Activated naive CD4-positive, alpha-beta T cell (primary cell): ENCODE measurements around the gene RIC1.
"Not testable (repeated sequence)": the region's sequence is repeated elsewhere in the genome, so short reads cannot be mapped to it uniquely, and the experiment has no call there.

Source experiments
- DNase-seq, 4 experiments: peaks; one replicate each; lab custom pipeline; 2025; lab: John Stamatoyannopoulos, UW

Gene RIC1

DNA sequence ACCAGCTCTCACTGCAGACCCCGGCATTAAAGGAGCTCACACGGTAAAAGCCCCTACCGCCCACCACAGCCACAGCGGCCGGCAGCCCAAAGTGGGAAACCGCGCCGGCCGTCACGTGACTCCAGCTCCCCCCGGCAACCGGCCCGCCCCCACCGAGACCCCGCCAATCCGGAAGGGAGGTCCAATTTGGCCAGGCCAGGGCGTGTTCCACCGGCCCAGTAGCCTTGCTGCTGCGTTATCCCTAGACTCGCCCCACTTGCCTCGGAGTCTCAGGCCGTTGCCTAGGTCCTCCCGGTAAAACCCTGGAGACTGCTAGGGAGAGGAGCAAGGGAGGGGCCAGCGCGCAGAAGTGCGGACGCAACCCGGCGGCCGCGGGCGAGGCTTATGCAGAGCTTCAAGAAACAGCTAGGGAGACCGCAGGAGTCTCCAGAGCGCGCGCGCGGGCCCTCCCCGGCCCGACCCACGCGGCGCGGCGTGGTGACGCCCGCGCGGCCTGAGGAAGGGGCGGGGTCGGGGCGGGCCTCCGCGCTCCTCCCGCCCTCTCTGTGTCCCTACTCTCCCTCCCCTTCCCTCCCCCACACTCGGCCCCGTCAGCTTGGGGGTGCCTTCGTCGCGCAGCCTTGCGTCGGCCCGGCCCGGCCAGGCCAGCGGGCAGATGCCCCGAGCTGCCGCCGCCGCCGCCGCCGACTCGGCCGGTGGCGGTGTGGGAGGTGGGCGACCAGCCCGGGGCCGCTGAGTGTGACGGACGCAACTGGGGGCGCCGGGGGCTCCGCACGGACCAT lies at the start of gene RIC1:
RIC1 (plus strand) TSS at position 578 of the 782 bp plus-strand sequence; CDS start at position 781, 203 bp downstream.
- DNase-seq = peak; percentile 64 to 86 (median 74)

DNA sequence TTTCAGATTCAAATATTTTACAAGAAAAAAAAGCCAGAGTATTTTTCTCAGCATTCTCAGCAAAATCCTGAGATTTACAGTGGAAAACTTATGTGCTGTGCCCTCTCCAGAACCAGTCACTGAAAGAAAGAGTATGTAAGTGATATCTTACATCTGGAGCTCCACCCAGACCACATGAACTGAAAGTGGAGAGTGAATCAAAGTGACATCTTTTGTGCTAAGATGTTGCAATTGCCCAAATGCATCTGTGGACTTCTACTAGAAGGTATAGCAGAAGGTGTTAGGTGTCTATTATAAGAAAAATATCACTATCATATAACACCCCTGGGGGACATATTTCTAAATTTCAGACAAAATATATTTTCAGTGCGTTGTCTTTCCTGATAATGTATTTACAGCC lies 49.0 kb upstream of the RIC1 start:
- DNase-seq = no peak

DNA sequence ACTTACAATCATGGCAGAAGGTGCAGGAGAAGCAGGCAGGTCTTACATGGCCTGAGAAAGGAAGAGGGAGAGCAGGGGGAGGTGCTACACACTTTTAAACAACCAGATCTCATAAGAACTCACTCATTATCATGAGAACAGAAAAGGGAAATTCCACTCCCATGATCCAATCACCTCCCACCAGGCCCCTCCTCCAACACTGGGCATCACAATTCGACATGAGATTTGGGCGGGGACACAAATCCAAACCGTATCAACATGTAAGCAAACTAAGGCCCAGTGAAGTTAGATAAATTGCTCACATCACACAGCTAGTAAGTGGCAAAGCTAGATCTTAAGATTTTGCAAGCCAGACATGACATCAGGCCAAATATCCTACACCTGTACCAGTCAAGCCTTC lies 48.3 kb upstream of the RIC1 start:
- no peak for DNase-seq

DNA sequence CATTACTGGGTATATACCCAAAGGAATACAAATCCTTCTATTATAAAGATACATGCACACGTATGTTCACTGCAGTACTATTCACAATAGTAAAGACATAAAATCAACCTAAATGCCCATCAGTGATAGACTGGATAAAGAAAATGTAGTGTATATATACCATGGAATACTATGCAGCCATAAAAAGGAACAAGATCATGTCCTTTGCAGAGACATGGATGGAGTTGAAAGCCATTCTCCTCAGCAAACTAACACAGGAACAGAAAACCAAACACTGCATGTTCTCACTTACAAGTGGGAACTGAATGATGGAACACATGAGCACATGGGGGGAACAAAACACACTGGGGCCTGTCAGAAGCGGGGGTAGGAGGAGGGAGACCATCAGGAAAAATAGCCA lies 47.2 kb upstream of the RIC1 start:
- not testable (repeated sequence) for DNase-seq

DNA sequence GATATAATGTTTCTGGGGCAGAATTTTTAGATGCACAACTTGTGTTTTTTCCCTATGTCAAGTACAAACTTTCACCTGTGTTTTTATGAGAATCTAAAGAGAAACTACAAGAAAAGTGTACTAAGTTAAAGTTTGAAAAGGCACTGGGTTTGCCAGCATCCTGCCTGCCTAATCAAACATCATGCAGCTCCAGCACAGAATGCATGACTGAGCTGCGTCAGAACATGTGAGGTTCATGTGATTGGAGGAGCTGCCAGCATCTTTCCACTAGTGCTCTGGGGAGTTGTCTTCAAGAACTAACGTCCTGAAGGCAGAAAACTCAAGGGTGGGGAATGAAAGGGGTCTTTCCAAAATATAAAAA lies 46.1 kb upstream of the RIC1 start:
- peak in 2 of 4 experiments; percentile 9 to 12 for DNase-seq

- DNase-seq = no peak
These were observed 42.5 kb upstream of the RIC1 start for GRCh38 chr9:5586391-5586802.

DNA sequence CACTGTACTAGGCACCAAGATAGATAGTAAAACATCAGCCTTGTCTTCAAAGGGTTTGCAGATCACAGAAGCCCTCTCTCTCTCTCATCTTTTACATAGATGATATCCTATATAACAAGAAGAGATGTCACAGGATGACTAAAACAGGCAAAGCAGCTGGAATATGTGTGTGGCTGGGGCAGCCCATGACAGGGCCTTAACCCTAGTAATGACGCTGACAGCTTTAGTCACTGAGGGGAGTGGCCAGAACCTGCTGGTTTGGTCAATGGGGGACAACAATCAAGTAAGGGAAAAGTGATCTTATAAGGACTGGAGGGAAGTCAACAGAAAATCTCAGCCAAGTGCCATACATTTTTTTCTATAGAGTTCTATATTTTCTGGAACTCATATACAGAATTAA lies 41.9 kb upstream of the RIC1 start:
- DNase-seq = no peak

DNA sequence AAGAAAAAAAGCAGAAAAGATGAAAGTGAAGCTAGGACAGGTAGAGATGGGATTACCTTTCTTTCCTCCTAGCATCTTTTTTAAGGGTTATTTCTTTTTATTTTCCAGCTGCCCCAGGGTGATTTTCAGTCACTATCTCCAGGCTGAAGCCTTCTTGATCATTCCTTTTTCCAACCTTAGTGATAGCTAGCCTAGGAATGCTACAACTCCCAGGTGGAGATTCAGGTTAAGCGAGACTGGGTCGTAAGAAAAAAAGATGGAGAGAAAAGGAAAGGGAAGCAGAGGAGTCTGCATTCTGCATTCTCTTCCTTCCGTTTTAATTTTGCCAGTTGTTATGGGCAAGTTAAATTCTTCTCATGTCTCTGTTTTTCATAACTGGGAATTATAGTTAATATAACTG lies 36.7 kb upstream of the RIC1 start:
- DNase-seq = no peak

GRCh38 chr9:5592904-5593303 lies 36.0 kb upstream of the RIC1 start:
- DNase-seq = no peak

DNA sequence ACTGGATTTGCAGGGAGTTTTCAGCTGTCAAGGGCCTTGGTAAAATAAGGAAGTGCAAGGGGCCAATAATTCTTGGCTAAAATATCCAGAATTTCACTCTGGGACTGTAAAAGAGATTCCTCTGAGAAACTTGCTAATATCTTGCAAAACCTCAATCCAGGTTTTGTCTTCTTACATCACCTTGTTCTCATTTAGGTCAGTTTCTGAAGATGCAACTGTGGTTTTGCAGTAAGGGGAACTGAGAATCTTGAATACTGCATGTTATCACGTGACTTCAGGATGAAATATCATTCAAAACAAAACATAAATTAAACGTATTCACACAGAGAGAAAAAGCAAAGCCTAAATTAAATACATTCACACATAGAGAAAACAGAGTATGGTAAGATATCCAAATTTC lies 35.0 kb upstream of the RIC1 start:
- DNase-seq = no peak

DNA sequence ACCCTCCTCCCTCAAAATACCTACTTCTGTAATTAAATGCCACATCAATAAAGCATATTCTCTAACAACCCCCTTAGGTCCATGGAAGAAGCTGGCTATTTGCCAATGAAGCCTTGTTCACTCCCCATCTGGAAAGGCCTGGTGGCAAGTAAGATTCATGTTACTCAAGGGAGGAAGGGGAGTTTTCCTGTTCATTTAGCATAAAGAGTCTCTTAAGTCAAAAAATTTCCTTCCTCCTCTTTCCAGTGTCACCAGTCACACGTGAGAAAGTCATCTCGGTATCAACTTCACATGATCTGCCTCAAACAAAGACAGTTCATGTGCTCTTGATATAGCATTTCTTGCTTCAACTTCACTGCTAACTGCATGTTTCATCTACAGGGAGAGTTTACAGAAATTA lies 32.7 kb upstream of the RIC1 start:
- DNase-seq = no peak

DNA sequence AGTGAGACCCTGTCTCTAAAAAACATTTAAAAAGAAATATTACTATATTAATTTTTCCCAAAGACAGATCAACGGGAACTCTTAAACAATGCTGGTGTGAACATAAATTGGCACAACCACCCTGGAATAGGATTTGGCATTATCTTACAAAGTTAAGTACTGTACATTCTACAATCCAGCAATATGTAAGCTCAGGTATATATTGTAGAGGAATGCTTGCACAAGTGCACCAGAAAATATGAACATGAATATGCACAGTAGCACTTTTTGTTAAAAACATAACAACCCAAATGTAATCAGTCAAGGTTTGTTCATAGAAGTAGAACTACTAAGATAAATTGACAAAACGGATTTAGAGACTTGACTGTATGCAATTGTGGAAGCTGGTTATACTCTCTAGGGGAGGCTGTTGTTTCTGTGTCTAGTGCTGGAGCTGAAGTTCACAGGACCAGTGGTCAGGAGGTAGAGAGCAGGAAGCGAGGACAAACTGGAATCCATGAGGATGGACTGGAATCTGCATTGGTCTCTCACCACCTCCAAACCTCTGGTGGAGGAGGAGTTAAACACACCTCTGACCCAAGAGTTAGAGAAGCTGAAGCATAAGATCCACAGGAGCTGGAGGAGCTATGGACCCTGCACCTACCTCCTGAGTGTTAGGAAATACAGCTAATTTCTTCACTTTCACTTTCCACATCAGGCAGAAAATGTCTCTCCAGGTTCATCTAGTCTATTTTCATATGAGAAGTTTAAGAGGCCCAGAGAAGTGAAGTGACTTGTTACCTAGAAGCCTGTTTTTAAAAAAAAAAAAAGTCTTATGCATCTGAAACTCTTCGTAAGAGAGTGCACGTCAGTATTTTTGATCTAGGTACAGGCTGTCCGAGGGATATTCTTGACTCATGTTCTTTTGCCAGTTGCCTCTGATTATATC lies 20.3 kb upstream of the RIC1 start:
- DNase-seq = no peak

- DNase-seq = no peak
These were observed 19.7 kb upstream of the RIC1 start for GRCh38 chr9:5609226-5609596.

DNA sequence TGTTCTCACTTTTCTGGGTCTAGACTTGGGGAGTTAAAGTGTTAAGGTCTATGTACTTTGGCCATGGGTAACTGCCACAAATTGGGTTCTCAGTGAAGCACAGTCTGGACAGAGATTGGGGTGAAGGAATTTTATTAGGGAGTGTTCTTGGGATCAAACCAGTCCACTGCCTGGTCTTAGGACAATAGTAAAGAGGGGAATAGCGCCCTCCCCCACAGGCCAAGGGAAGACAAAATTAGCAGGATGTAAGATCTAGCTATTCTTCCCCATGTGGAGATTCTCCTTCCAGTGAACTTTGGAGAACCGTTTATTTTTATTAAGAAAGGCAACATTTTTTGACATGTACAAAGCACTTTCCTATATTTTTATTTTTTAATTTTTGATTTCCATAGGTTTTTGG lies 18.4 kb upstream of the RIC1 start:
- no peak for DNase-seq

DNA sequence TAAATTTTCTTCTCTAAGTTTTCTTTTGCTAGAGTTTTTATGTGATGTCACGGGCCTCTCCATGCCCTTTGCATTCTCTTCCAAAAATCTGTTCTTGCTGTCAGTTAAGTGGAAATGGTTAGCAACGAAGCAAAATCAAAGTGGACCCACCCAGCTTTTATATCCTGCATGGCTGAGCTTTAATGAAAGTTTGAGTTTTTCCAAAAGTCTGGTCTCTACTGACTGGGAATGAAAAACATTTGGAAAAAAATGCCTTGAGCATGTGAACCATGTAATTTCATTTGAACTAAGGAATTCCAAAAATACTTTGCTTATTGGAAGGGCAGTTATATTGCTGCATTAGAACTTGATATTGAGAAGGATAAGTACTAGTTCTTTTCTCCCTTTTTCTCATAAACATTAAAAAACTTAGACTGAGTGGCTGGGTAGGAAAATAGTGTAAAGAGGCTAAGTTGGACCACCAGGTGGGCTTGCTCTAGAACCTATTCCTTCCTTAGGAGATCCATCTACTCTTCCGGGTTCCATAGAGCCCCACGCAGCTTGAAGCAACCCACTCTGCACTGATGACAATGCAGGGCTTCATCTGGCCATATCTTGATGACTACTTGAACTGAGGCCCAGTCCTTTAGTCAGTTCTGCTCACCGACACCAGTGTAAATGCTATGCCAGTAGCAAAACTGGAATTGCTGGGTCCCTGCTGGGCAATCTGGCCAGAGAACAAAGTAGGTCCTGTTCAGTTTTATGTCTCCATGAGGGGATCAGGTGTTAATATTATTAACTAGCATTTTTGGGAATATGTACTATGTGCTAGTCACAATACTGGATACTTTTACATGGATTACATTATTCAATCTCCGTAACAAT lies 17.4 kb upstream of the RIC1 start:
- DNase-seq = no peak

DNA sequence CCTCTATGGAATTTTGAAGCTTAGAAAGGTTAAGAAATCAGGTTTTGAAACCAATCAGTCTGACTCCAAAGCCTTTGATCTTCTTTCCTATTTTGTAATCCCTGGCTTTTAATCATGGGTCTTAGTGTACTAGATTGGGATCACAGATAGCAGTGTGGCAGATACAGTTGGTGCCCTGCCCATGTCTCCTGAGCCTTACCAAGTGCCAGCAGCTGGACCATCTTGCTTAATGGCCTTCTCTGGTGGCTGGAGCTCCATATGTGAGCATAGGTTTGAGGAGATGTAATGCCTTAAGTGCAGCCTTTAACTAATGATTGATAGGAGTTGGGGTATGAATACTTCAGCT lies 16.7 kb upstream of the RIC1 start:
- no peak for DNase-seq

- DNase-seq = no peak
These were observed 14.7 kb upstream of the RIC1 start for GRCh38 chr9:5614192-5614591.

DNA sequence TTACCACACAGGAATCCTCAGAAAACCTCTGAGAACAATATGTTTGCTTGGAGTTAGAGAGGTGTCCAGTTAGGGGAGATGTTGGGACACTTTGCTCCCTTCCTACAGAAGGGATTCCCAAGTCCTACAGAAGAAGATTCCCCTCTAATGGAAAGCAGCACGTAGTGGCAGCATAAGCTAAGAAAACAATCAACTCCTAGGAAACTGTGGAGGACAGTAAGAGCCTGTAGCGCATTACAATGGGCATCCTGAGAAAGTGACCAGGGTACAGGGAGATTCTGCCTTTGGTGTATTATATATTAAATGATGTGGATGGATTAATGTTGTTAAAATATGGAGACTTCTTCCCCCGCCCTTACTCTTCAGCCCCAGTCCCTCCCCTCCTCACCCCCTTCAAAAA lies 13.9 kb upstream of the RIC1 start:
- DNase-seq = no peak

DNA sequence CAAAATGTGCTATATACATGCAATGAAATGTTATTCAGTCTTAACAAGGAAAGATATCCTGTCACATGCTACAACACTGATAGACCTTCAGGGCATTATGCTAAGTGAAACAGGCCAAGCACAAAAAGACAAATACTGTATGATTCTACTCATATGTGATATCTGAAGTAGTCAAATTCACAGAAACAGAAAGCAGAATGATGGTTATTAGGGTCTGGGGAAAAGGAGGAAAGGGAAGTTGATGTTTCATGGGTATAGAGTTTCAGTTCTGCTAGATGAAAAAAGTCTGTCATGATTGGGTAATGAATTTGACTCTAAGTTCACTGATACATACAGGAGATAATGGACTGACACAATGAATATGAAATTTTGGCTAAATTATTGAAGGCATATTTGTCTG lies 11.2 kb upstream of the RIC1 start:
- DNase-seq = no peak

GRCh38 chr9:5620494-5620893 lies 8.4 kb upstream of the RIC1 start:
- DNase-seq = no peak

GRCh38 chr9:5621327-5621726 lies 7.6 kb upstream of the RIC1 start:
- DNase-seq = no peak

DNA sequence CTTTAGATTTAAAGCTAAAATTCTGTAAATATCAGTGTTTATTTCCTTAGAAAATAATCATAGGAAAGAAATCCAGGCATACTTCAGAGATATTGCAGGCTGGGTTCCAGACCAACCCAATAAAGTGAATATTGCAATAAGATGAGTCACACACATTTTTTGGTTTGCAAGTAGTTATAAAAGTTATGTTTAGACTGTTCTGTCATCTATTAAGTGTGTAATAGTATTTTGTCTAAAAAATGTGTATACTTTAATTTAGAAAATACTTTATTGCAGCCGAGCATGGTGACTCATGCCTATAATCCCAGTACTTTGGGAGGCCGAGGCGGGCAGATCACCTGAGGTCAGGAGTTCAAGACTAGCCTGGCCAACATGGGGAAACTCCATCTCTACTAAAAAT lies 6.9 kb upstream of the RIC1 start:
- DNase-seq = no peak

- no peak for DNase-seq
These were observed 4.3 kb upstream of the RIC1 start for GRCh38 chr9:5624655-5625054.
